Kidney (tissue), 14 donors: Measurements from ENCODE around the gene ANKRD53. TPM values are rescaled to one million over a fixed set of nuclear protein-coding genes. Genes with fewer than 3 reads are reported as not detected.

Experiments used
- DNase-seq, 5 donors: peaks; one replicate each; pipeline ENCODE4 v3.0.0-alpha.2; 2013 to 2020
- FAIRE-seq: peaks from 2 replicates; lab custom pipeline; 2012; peaks lifted over from hg19 to GRCh38; lab: Jason Lieb, UNC
- H3K27ac ChIP-seq, 2 donors: one replicate each; pipeline ENCODE4 v1.7.0; 2013; ENCODE audit warnings: low read depth in 2 of 2, low read length in 2 of 2, inconsistent platforms in 1 of 2
- H3K27me3 ChIP-seq: one replicate; pipeline ENCODE4 v1.7.1; 2013; ENCODE audit warnings: low read length, inconsistent platforms; ENCODE audit not compliant: control insufficient read depth, insufficient read depth
- H3K36me3 ChIP-seq, 3 donors: one replicate each; pipeline versions ENCODE4 v1.7.0 to v1.7.1; 2013; ENCODE audit warnings: low read length in 3 of 3, control low read depth in 1 of 3, inconsistent platforms in 1 of 3; ENCODE audit not compliant: insufficient read depth in 3 of 3, control insufficient read depth in 2 of 3
- H3K4me1 ChIP-seq, 3 donors: one replicate each; pipeline versions ENCODE4 v1.7.0 to v1.7.1; 2013; ENCODE audit warnings: low read length in 3 of 3, inconsistent platforms in 1 of 3, low read depth in 1 of 3; ENCODE audit not compliant: control insufficient read depth in 2 of 3, insufficient read depth in 2 of 3
- H3K4me3 ChIP-seq, 3 donors: one replicate each; pipeline versions ENCODE4 v1.7.0 to v1.8.1; 2013; ENCODE audit warnings: low read length in 3 of 3, control low read depth in 1 of 3, inconsistent platforms in 1 of 3
- H3K9ac ChIP-seq, 3 donors: one replicate each; pipeline versions ENCODE4 v1.7.0 to v1.7.1; 2013; ENCODE audit warnings: low read length in 3 of 3, control low read depth in 1 of 3, inconsistent platforms in 1 of 3
- H3K9me3 ChIP-seq, 3 donors: one replicate each; pipeline versions ENCODE4 v1.7.0 to v1.7.1; 2013; ENCODE audit warnings: low read length in 3 of 3, control low read depth in 1 of 3, inconsistent platforms in 1 of 3; ENCODE audit not compliant: control insufficient read depth in 2 of 3, insufficient read depth in 1 of 3
- intact Hi-C: fragments of 100-400 bp; cut with DNase I; formaldehyde crosslinking; loops from one replicate; pipeline ENCODE4 v1.11.1; 2022
- polyA plus RNA-seq: library from polyadenylated mRNA; stranded (reverse); fragments of 350-450 nt; fragmentation: Illumina TruSeq; extraction: RNeasy Lipid Tissue Mini Kit (QIAGEN cat#74804); gene quantifications from one replicate; pipeline ENCODE4 v1.2.3, GENCODE V29; 2014; ENCODE audit warnings: low read depth, low replicate concordance; ENCODE audit not compliant: insufficient read depth
- total RNA-seq: library from RNA; stranded (reverse); fragmentation: NEBNext Ultra II Directional; extraction: Animal tissue kit (Norgen Biotek cat#: 25700); gene quantifications from one replicate; pipeline ENCODE4 v1.2.1, GENCODE V29; 2021
- TF ChIP-seq, protein P1 (sequence below): IDR thresholded peaks from 3 replicates; pipeline ENCODE4 v1.5.1; 2012; ENCODE audit warnings: mild to moderate bottlenecking, moderate library complexity, borderline replicate concordance; ENCODE audit not compliant: insufficient read depth; ENCODE audit errors: extremely low read depth
- donor health status: control.
- donor health status: control.
- donor health status: control.
- donor health status: control.
- donor health status: control.
- donor health status: DM: yes; HTN: yes; CAD: no.
- donor health status: Normal renal cell carcinoma (clear cell type).

ANKRD53 gene
- total and polyA plus RNA-seq, 2 donors from 2014 or later = 1.3 to 2.1 TPM

DNA sequence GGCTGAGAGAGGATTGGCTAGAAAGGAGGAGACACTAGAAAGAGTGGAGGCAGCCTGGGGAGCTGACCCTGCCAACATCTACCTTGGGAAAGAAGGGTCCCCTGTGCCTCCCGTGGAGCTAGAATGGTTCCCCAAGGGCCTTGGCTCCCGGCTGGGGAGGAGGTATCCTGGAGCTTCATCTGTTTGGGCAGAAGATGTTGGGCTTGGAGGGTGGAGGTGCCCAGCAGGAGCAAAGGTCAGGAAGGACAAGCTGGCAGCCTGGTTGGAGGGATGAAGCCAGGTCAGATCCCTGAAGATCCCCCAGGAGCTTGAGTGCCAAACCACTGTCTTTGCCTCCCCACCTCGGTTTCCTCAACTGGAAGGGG is 39.9 kb upstream of the ANKRD53 start:
- Histone ChIP-seq H3K4me1 (peaks cover 0 to 4% (median 0%) of the 10 kb centered on the region in 3 donors), H3K9ac (peak overlapping the region in 2 of 3 donors; percentile 6 to 46), H3K27ac (peak overlapping the region in 1 of 2 donors; percentile 52), H3K27me3 (no peaks in the 10 kb centered on the region), H3K9me3 (no peaks in the 10 kb centered on the region), H3K4me3 (peak overlapping the region in 1 of 3 donors; percentile 56), H3K36me3 (no peaks in the 10 kb centered on the region)
- no peak for FAIRE-seq
- DNase-seq = no peak
- TF ChIP-seq, protein P1, sequence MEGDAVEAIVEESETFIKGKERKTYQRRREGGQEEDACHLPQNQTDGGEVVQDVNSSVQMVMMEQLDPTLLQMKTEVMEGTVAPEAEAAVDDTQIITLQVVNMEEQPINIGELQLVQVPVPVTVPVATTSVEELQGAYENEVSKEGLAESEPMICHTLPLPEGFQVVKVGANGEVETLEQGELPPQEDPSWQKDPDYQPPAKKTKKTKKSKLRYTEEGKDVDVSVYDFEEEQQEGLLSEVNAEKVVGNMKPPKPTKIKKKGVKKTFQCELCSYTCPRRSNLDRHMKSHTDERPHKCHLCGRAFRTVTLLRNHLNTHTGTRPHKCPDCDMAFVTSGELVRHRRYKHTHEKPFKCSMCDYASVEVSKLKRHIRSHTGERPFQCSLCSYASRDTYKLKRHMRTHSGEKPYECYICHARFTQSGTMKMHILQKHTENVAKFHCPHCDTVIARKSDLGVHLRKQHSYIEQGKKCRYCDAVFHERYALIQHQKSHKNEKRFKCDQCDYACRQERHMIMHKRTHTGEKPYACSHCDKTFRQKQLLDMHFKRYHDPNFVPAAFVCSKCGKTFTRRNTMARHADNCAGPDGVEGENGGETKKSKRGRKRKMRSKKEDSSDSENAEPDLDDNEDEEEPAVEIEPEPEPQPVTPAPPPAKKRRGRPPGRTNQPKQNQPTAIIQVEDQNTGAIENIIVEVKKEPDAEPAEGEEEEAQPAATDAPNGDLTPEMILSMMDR = no peak
- intact Hi-C loops = no loop called here

DNA sequence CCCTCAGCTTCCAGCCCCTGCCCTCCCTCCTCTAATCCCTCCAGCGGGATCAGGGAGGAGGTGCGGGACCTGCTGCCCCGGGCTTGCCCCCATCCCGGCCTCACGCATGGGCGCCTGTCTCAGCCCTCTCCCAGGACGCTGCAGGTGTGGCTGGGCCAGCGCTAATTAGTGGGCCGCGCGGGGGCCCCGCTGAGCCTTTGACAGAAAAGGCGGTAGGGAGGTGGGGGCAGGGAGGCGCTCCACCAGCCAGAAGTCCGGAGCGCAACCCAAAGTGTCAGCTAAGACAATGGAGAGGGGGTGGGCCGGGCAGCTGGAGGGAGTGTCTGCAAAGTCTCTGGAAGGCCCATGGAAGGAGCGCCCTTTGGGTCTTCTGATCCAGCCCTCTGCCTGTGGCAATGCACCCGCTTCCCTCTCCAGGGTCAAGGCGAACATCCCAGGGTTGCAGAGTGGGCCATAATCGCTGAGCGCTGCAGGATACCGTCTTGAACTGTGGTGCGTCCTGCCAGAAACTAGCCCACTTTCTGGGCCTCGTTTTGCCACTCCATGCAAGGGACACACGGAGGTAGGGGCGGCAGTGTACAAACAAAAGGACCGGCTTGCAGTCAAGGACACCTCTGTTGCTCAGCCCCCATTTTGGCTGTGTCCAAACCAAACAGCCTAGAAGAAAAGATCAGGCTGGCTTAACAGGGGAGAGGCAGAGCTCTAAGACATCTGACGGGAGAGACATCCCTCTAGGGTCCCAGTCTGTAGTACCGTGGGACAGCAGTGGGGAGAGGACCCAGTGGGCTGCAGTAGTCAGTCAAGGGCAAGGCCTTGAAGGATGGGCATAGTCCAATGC is 39.2 kb upstream of the ANKRD53 start:
- intact Hi-C loops = no loop called here
- H3K4me3 ChIP-seq = peak overlapping the region in 1 of 3 donors; percentile 56
- DNase-seq (peak in 2 of 5 donors; percentile 26 to 27), FAIRE-seq (no peak)
- H3K27me3 ChIP-seq = no peaks in the 10 kb centered on the region
- no peaks in the 10 kb centered on the region for H3K9me3 ChIP-seq
- H3K9ac ChIP-seq = no peak overlapping the region
- TF ChIP-seq, protein P1 = no peak
- peaks cover 0 to 4% (median 0%) of the 10 kb centered on the region in 3 donors for H3K4me1 ChIP-seq
- H3K36me3 ChIP-seq = no peaks in the 10 kb centered on the region
- H3K27ac ChIP-seq = peak overlapping the region in 1 of 2 donors; percentile 52

DNA sequence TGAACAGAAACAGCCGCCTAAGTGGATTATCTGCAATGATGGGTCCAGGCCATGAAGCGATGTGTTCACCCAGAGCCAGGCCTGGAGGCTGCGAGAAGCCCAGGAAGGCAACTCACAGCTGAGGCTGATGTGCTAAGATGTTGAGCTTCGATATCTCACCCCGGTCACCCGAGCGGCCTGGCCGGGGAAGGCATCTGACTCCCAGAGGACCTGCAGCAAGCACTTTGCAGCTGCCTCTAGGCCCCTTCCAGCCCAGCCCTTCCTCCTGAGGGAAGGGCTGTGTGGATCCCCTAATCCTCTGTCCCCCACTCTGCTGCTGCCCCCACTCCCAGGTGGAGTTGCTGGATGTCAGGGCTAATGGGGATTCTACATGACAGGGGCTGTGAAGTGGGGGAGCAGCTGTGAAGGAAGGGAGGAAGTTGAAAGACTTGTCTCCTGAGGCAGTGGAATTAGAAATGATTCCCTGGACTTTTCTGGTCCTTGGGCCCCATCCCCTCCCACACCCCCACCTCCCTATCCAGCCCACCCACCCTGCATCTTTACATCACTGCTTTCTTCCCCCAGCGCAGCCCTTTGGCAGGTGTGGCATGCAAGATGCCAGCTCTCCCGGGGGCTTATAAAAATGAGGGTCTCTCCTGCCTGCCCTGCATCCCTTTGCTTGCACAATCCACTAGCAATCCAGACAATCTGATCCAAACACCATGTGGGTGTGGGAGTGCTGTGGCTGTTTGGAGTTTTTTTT is 38.4 kb upstream of the ANKRD53 start:
- Histone ChIP-seq H3K9ac (no peak overlapping the region), H3K36me3 (no peaks in the 10 kb centered on the region), H3K27me3 (no peaks in the 10 kb centered on the region), H3K27ac (no peak overlapping the region), H3K4me3 (no peak overlapping the region), H3K9me3 (no peaks in the 10 kb centered on the region), H3K4me1 (peaks cover 0 to 2% (median 0%) of the 10 kb centered on the region in 3 donors)
- DNase-seq (no peak), FAIRE-seq (no peak)
- intact Hi-C loops = no loop called here
- TF ChIP-seq, protein P1 = no peak
